Measurements from ENCODE around the gene ADAMTS6.
"Not testable (repeated sequence)": the region's sequence is repeated elsewhere in the genome, so short reads cannot be mapped to it uniquely, and the experiment has no call there.

ADAMTS6 gene

DNA sequence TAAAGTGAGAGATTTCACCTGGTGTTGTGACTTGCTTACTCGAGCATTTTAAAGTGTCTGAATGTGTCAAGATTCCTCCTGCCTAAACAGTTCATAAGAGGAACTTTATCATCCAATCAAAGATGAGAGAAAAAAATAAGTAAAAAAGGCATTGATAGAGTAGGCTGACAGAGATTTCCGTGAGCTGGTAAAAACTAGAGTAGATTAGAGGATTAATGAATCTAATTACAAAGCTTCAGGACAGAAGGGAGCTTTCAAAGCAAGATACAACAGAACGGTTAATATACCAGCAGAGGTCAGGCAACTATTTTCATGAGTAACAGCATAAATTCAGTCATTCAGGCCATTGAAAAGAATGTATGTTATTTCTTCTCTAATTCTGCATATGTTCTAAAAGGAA is 91.5 kb downstream of the ADAMTS6 start:
- DNase-seq (ENCODE audit: insufficient read length, low spot score) = no peak
- no peak for TF ChIP-seq SPI1 (IDR thresholded peaks at IDR 0.05; ENCODE audit: low read depth, low read length)
- TF ChIP-seq TAF1 (IDR thresholded peaks at IDR 0.05; ENCODE audit: low read depth, low read length) = no peak
- no peak for TF ChIP-seq POU2F2 (IDR thresholded peaks at IDR 0.05; ENCODE audit: low read depth, low read length)
- TF ChIP-seq POLR2A (IDR thresholded peaks at IDR 0.05; ENCODE audit: low read depth, low read length) = no peak
- TF ChIP-seq PAX5 (IDR thresholded peaks at IDR 0.05; ENCODE audit: insufficient read depth, low read length, severe bottlenecking) = no peak
- no peak for TF ChIP-seq POLR2AphosphoS5 (IDR thresholded peaks at IDR 0.05; ENCODE audit: low read depth, low read length)
- no peak for FAIRE-seq

DNA sequence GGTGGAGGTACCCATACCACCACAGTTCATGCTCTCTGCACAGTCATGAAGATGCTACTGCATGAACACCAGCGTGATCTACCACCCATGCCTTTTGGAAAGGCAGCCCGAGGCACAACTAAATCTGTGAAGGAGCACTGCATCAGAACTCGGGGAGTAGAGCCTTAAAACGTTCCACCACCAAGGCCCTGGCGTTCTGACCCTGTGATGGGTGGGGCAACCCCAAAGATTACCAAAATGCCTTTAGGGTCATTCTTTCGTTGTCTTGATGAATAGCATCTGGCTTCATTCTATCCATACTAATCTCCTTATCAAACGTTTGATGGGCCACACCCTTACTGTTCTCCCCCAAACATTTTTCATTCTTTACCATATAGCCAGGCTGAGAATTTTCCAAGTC is 97.9 kb downstream of the ADAMTS6 start:
- DNase-seq (ENCODE audit: insufficient read length, low spot score) (no peak), FAIRE-seq (no peak)
- TF ChIP-seq TAF1 (IDR thresholded peaks at IDR 0.05; ENCODE audit: low read depth, low read length) = no peak
- TF ChIP-seq SPI1 (IDR thresholded peaks at IDR 0.05; ENCODE audit: low read depth, low read length) = no peak
- no peak for TF ChIP-seq POLR2A (IDR thresholded peaks at IDR 0.05; ENCODE audit: low read depth, low read length)
- no peak for TF ChIP-seq PAX5 (IDR thresholded peaks at IDR 0.05; ENCODE audit: insufficient read depth, low read length, severe bottlenecking)

DNA sequence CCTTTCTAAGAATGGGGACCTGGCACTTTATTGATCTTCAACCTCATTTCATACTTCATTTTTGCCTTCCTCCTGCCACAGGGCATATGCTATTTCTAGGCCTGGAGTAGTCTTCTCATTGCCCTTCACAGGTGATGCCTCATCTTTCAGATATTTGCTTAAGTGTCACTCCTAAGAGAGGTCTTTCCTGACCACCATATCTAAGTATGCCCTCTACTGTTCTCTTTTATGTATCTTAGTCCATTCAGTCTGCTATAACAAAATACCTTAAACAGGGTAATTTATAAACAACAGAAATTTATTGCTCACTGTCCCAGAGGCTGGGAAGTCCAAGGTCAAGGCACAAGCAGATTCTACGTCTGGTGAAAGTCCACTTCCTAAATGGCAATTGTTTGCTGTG is 99.1 kb downstream of the ADAMTS6 start:
- DNase-seq (ENCODE audit: insufficient read length, low spot score) = no peak
- no peak for FAIRE-seq
- TF ChIP-seq PAX5 (IDR thresholded peaks at IDR 0.05; ENCODE audit: insufficient read depth, low read length, severe bottlenecking) (no peak), SPI1 (IDR thresholded peaks at IDR 0.05; ENCODE audit: low read depth, low read length) (no peak), TAF1 (IDR thresholded peaks at IDR 0.05; ENCODE audit: low read depth, low read length) (no peak), POU2F2 (IDR thresholded peaks at IDR 0.05; ENCODE audit: low read depth, low read length) (no peak), POLR2A (IDR thresholded peaks at IDR 0.05; ENCODE audit: low read depth, low read length) (no peak), POLR2AphosphoS5 (IDR thresholded peaks at IDR 0.05; ENCODE audit: low read depth, low read length) (no peak)

DNA sequence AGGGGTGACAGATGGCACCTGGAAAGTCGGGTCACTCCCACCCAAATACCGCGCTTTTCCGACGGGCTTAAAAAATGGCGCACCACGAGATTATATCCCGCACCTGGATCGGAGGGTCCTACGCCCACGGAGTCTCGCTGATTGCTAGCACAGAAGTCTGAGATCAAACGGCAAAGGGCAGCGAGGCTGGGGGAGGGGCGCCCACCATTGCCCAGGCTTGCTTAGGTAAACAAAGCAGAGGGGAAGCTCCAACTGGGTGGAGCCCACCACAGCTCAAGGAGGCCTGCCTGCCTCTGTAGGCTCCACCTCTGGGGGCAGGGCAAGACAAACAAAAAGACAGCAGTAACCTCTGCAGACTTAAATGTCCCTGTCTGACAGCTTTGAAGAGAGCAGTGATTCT is 111.2 kb downstream of the ADAMTS6 start:
- DNase-seq (ENCODE audit: insufficient read length, low spot score); FAIRE-seq: not testable (repeated sequence)

DNA sequence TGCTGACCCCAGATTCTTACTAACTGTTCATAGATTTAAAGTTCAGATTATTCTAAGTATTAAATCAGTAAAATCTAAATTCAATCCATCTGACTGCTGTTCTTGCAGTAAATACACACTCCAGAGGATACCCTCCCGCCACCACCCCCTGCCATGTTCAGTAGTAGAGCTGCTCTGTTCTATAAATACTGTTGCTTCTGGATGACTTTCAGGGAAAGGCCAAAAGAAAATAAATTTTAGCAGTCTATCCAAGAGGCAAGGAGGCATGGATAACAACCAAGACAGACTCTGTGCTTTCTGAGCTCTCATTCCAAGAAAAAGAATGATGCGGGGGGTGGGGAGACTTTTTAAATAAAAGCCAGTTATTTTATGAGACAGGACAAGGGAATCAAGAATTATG is 115.1 kb downstream of the ADAMTS6 start:
- FAIRE-seq (no peak), DNase-seq (ENCODE audit: insufficient read length, low spot score) (no peak)
- TF ChIP-seq TAF1 (IDR thresholded peaks at IDR 0.05; ENCODE audit: low read depth, low read length) (no peak), POLR2AphosphoS5 (IDR thresholded peaks at IDR 0.05; ENCODE audit: low read depth, low read length) (no peak), SPI1 (IDR thresholded peaks at IDR 0.05; ENCODE audit: low read depth, low read length) (no peak), PAX5 (IDR thresholded peaks at IDR 0.05; ENCODE audit: insufficient read depth, low read length, severe bottlenecking) (no peak), POLR2A (IDR thresholded peaks at IDR 0.05; ENCODE audit: low read depth, low read length) (no peak), POU2F2 (IDR thresholded peaks at IDR 0.05; ENCODE audit: low read depth, low read length) (no peak)

DNA sequence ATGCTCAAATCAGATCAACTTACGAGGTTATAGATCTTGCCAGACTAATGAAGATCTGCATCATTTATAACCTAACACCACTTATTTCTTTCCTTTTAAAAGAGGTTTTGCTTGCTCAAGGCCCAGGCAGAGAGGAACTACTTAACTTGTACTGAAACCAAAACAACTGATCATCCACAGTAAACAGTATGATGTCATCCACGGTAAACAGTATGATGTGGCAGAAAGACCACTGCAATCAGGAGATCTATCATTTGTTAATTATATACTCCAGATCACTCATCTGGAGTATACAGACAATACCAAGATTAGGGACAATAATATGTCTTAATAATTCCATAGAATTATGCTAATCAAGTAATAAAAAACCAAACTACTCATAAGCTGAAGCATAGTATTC is 116.8 kb downstream of the ADAMTS6 start:
- TF ChIP-seq POLR2AphosphoS5 (IDR thresholded peaks at IDR 0.05; ENCODE audit: low read depth, low read length) = no peak
- no peak for TF ChIP-seq TAF1 (IDR thresholded peaks at IDR 0.05; ENCODE audit: low read depth, low read length)
- no peak for TF ChIP-seq SPI1 (IDR thresholded peaks at IDR 0.05; ENCODE audit: low read depth, low read length)
- TF ChIP-seq POLR2A (IDR thresholded peaks at IDR 0.05; ENCODE audit: low read depth, low read length) = no peak
- no peak for TF ChIP-seq POU2F2 (IDR thresholded peaks at IDR 0.05; ENCODE audit: low read depth, low read length)
- no peak for TF ChIP-seq PAX5 (IDR thresholded peaks at IDR 0.05; ENCODE audit: insufficient read depth, low read length, severe bottlenecking)
- DNase-seq (ENCODE audit: insufficient read length, low spot score) (no peak), FAIRE-seq (no peak)

DNA sequence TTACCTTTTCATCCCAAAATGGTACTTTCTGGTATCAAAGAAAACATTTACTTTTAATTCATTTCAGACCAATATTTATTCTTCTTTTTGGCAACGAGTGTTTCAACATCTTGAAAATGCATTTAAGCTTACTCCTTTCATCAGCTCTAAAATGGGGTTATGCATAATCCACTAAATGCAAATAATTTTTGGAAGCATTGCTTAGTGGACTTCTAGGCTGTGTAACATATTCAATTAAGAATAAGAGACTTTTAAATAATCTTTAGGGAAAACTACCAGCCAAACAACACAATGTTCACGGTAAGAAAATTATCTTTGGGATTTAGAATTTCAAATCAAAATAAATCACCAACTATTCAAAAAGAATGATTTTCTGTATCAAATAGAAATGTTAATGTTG is 118.2 kb downstream of the ADAMTS6 start:
- DNase-seq (ENCODE audit: insufficient read length, low spot score) (no peak), FAIRE-seq (no peak)
- TF ChIP-seq SPI1 (IDR thresholded peaks at IDR 0.05; ENCODE audit: low read depth, low read length) (no peak), TAF1 (IDR thresholded peaks at IDR 0.05; ENCODE audit: low read depth, low read length) (no peak), POLR2AphosphoS5 (IDR thresholded peaks at IDR 0.05; ENCODE audit: low read depth, low read length) (no peak), PAX5 (IDR thresholded peaks at IDR 0.05; ENCODE audit: insufficient read depth, low read length, severe bottlenecking) (no peak), POU2F2 (IDR thresholded peaks at IDR 0.05; ENCODE audit: low read depth, low read length) (no peak), POLR2A (IDR thresholded peaks at IDR 0.05; ENCODE audit: low read depth, low read length) (no peak)

DNA sequence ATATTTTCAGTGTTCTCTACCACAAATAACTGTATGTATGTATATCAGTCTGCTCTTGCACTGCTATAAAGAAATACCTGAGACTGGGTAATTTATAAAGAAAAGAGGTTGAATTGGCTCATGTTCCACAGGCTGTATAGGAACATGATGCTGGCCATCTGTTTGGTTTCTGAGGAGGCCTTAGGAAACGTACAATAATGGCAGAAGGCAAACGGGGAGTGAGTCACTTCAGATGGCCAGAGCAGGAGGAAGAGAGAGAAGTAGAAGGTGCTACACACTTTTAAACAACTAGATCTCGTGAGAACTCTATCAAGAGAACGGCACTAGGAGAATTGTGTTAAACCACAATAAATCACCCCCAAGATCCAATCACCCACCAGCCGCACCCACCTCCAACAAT is 121.7 kb downstream of the ADAMTS6 start:
- DNase-seq (ENCODE audit: insufficient read length, low spot score) (no peak), FAIRE-seq (no peak)
- TF ChIP-seq PAX5 (IDR thresholded peaks at IDR 0.05; ENCODE audit: insufficient read depth, low read length, severe bottlenecking) = no peak
- no peak for TF ChIP-seq POU2F2 (IDR thresholded peaks at IDR 0.05; ENCODE audit: low read depth, low read length)
- no peak for TF ChIP-seq POLR2AphosphoS5 (IDR thresholded peaks at IDR 0.05; ENCODE audit: low read depth, low read length)
- no peak for TF ChIP-seq SPI1 (IDR thresholded peaks at IDR 0.05; ENCODE audit: low read depth, low read length)
- no peak for TF ChIP-seq POLR2A (IDR thresholded peaks at IDR 0.05; ENCODE audit: low read depth, low read length)
- no peak for TF ChIP-seq TAF1 (IDR thresholded peaks at IDR 0.05; ENCODE audit: low read depth, low read length)

DNA sequence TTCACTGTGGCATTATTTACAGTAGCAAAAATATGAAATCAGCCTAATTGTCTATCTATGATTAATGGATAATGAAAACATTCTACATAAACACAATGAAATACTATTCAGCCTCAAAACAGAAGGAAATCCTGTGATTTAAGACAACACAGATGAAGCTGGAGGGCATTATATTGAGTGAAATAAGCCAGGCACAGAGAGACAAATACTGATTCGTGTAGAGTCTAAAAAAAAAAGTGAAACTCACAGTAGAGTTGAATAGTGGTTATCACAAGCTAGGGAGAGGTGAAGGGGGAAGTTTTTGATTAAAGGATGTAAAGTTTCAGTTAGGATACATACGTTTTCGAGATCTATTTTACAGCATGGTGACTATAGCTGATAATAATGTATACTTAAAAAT is 122.2 kb downstream of the ADAMTS6 start:
- no peak for FAIRE-seq
- no peak for TF ChIP-seq SPI1 (IDR thresholded peaks at IDR 0.05; ENCODE audit: low read depth, low read length)
- no peak for TF ChIP-seq POU2F2 (IDR thresholded peaks at IDR 0.05; ENCODE audit: low read depth, low read length)
- TF ChIP-seq POLR2AphosphoS5 (IDR thresholded peaks at IDR 0.05; ENCODE audit: low read depth, low read length) = no peak
- no peak for TF ChIP-seq POLR2A (IDR thresholded peaks at IDR 0.05; ENCODE audit: low read depth, low read length)
- no peak for TF ChIP-seq TAF1 (IDR thresholded peaks at IDR 0.05; ENCODE audit: low read depth, low read length)
- TF ChIP-seq PAX5 (IDR thresholded peaks at IDR 0.05; ENCODE audit: insufficient read depth, low read length, severe bottlenecking) = no peak
- DNase-seq (ENCODE audit: insufficient read length, low spot score) = no peak

DNA sequence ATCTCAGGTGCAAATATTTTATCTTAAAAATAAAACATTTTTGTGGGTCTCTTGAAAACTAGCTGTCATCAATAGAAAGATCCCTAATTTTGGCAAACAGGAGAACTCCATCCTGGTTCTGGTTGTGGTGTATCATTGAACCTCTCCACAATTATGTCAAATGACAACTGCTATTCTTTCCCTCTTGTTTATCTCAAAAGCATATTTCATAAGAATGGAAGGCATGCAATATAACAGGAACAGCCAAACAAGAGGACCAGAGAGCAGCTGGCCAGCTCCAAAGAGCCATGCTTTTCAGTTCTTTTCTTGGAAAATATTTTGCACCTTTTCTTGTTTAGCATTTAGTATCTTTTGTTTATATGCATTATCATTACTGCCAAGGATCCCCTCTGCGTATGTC is 125.4 kb downstream of the ADAMTS6 start:
- TF ChIP-seq SPI1 (IDR thresholded peaks at IDR 0.05; ENCODE audit: low read depth, low read length) (no peak), POLR2A (IDR thresholded peaks at IDR 0.05; ENCODE audit: low read depth, low read length) (no peak), POU2F2 (IDR thresholded peaks at IDR 0.05; ENCODE audit: low read depth, low read length) (no peak), TAF1 (IDR thresholded peaks at IDR 0.05; ENCODE audit: low read depth, low read length) (no peak), POLR2AphosphoS5 (IDR thresholded peaks at IDR 0.05; ENCODE audit: low read depth, low read length) (no peak), PAX5 (IDR thresholded peaks at IDR 0.05; ENCODE audit: insufficient read depth, low read length, severe bottlenecking) (no peak)
- FAIRE-seq = no peak
- no peak for DNase-seq (ENCODE audit: insufficient read length, low spot score)

Data from GM12891 (cell line).